GM10266 (cell line): ENCODE measurements around the gene PHOX2A.

Source experiments
- DNase-seq: peaks from one replicate; pipeline ENCODE4 v3.0.0; 2012; ENCODE audit errors: extremely low spot score
- TF ChIP-seq, protein P1 (sequence below): IDR thresholded peaks from 2 replicates; pipeline ENCODE4 v1.5.1; 2012; ENCODE audit warnings: mild to moderate bottlenecking, low read depth; ENCODE audit not compliant: control insufficient read depth, insufficient read depth; ENCODE audit errors: missing control alignments

PHOX2A gene

DNA sequence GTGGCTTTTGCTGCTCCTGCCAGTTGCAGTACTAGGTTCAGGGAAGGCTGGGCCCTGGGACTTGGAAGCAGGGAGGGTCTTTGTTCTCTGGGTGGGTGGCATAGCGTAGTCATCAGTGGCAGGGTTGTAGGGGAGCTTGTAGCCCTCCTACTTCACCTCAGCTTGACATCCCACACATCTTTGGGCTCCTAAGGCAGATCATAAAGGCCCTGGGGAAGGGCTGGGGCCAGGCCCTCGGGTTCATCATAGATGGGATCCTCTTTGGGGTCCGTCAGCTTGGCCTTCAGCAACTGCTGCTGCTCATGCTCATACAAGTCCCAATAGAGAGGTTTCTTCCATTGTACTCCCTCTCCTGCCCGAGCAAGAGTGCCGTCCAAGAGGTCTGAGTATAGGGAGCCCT lies 6.0 kb upstream of the PHOX2A start:
- TF ChIP-seq, protein P1, sequence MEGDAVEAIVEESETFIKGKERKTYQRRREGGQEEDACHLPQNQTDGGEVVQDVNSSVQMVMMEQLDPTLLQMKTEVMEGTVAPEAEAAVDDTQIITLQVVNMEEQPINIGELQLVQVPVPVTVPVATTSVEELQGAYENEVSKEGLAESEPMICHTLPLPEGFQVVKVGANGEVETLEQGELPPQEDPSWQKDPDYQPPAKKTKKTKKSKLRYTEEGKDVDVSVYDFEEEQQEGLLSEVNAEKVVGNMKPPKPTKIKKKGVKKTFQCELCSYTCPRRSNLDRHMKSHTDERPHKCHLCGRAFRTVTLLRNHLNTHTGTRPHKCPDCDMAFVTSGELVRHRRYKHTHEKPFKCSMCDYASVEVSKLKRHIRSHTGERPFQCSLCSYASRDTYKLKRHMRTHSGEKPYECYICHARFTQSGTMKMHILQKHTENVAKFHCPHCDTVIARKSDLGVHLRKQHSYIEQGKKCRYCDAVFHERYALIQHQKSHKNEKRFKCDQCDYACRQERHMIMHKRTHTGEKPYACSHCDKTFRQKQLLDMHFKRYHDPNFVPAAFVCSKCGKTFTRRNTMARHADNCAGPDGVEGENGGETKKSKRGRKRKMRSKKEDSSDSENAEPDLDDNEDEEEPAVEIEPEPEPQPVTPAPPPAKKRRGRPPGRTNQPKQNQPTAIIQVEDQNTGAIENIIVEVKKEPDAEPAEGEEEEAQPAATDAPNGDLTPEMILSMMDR, result no peak
- DNase-seq, result no peak

DNA sequence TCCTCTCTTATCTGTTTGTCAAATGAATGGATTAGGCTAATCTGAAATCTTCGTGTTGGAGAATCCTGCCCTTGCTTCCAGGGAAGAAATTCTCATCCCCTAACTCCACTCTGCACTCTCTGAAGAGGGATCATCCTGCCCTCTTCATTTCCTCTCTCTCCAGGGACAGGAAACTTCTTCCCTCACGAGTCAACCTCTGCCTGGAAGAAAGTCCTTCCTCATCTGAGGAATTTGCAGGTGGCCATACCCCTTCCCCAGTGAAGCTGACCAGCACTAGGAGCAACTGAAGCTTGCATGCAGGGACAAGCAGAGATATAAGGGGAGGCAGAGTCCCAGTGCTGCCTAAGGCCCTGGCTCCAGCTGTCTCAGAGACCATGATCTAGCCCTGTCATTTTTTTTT lies 3.6 kb upstream of the PHOX2A start:
- TF ChIP-seq, protein P1, result no peak
- no peak for DNase-seq

DNA sequence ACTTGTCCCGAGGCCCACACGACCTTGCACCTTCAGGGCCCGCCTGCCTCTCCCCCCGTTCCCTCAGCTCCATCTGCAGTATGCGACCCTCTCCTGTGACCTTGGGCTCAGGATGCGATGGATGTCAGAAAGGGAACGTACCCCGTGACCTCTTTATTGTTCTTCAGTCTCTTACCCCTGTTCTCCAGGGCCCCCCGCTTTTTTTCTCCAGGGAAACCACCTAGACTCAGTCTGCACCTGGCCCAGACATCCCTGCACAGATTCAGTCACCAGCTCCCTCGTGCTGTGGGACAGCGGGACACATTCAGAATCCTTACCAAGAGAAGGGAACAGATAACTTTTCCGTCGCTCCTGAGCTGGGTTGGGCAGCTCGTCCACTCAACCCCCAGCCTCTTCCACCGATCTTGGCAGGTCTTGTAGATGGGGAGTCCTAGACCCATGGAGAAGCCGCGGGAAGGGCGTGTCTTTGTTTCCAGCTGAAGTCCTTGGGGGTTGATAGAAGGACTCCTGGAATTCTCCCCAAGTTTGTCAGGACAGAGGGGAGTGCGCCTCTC lies 1.4 kb upstream of the PHOX2A start:
- TF ChIP-seq, protein P1, result no peak
- no peak for DNase-seq

DNA sequence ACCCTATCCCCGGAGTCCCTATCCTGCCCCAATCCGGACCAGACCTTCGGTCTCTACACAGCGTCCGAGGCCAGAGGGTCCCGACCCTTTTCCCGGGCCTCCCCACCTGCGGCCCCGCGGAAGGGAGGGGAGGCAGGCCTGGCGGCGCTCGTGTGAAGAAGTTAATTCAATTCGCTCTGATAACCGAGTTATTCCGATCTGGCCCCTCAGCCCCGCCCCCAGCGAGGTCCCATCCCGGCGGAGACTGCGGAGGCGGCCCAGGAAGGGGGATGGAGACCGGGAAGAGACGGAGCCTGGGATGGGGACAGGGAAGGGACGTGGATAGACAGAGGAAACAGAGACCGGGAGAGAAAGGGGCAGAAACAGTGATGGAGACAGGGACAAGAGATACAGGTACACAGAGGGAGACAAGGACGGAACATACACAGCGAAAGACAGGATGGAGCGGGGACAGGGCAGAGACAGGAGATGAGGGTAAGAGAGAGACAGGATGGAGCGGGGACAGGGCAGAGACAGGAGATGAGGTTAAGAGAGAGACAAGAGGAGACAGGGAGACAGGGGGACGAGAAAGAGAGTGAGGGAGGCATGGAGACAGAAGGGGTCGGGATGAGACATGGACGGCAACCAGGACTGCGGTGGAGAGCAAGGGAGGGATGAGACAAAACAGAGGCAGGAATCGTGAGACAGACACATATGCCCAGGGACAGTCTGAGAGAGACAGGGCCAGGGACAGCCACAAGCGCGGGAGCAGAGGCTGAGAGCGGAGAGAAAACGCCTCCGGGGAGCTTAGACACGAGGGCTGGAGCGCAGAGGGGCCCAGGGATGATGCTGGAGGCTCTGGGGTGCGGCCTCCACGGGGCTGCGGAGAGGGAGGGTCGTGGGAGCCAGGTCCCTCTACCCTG lies 636 bp upstream of the PHOX2A start:
- TF ChIP-seq, protein P1, result no peak
- no peak for DNase-seq

DNA sequence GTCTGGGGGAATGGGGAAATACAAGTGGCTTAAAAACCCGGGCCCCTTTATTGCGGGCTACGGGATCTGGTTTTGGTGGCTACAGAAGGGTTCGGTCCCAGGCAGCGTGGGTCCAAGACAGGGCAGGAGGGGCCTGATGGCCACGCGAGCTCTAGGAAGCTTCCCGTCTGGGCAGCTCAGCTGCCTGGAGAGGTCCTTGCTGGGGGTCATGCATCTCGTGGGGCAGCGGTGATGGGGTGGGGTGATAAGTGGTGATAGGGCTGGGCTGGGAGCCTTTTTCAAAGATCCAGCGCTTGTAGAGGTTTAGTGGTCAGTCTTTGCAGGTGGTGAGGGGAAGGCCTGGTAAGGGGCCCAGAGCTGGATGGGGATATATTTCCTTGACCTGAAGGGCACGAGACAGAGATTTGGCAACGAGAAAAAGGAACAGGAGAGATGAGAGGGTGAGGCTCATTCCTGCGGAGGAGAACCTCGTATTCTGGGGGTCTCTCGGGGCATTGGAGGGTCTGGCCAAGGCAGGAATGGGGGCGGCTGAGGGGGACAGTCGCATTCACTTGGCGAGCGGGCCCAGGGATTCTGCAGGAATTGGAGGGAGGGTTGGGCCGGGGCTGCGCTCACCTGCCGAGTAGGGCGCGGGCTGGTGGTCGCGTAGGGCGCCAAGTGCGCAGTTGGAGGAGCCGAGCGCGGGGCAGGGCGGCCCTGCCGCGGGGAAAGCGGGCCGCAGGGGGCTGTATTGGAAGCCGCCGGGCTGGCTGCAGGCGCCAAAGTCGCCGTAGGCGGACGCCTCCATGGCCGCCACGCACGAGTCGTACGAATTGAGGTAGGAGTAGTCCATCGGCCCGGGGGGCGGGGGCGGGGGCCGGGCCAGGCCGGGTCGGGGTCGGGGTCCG lies 560 bp downstream of the PHOX2A start:
- TF ChIP-seq, protein P1, result no peak
- DNase-seq, result no peak

DNA sequence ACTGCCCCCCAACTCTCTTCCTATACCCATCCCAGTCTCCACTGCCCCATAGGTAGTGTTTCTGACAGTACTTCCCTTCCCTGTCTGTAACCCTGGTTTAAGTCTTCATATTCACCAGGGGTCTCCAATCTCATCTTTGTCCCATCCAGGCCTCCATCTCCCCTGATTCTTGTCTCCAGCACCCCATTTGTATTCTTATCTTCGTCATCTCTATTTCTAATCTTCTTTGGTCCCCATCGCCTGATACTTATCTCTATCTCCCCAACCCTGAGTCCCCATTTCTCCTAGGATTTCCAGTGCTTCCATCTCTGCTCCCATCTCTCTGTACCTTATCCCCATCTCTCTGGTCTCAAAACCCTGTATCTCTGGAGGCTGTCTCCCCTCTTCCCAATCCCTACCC lies 1.8 kb downstream of the PHOX2A start:
- DNase-seq, result no peak
- TF ChIP-seq, protein P1, result no peak
